ENCODE results near the gene METTL25. TPM values are rescaled to one million over a fixed set of nuclear protein-coding genes. Genes with fewer than 3 reads are reported as not detected.

Gene METTL25
- total RNA-seq, 2 experiments from 2014 or later = 8.0 to 12.5 TPM

DNA sequence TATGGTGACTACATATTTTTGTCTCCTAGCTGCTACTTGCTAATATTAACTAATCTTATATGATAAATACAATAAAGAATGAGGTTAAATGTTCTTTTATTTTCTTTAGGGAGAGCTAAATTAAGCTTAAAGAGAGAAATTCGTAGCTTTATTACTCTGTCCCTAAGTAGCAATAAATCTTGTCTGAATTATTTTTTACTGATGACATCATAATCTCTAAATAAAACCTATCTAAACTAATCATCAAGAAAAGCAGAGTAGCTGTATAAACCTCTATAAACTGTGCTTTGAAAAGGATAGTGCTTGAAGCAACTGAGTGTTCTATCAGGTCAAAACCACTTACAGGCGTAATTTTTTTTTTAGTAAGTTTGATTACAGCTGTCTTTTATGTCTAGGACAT lies 42.5 kb downstream of the METTL25 start:
- ChIA-PET CTCF (ENCODE audit: unreplicated experiment) (no interaction called here), POLR2A (interaction anchor here (0.7 kb wide), 1 partner anchor 85 kb away, joined by 3 read pairs; no protein-coding TSS in a partner anchor)
- Histone ChIP-seq H3K4me2 (ENCODE audit: low read length) (no peak overlapping the region), H3K9me2 (ENCODE audit: insufficient read depth, low read length) (no peaks in the 10 kb centered on the region), H3K4me1 (ENCODE audit: insufficient read depth, low read length, poor library complexity, severe bottlenecking) (no peaks in the 10 kb centered on the region), H3K79me2 (ENCODE audit: insufficient read depth, low read depth, low read length) (no peaks in the 10 kb centered on the region), H3K4me3 (ENCODE audit: low read depth, low read length, poor library complexity, severe bottlenecking) (no peak overlapping the region), H3K9me3 (ENCODE audit: low read length) (no peaks in the 10 kb centered on the region), H4K20me1 (ENCODE audit: insufficient read depth, low read length) (no peaks in the 10 kb centered on the region), H3K27ac (ENCODE audit: low read depth, low read length, poor library complexity, severe bottlenecking) (no peak overlapping the region), H3K36me3 (ENCODE audit: insufficient read depth, low read length) (peaks cover 7% of the 10 kb centered on the region; the same call in 1 of the 2 replicates), H2AFZ (ENCODE audit: low read length) (no peak overlapping the region)
- TF ChIP-seq EZH2phosphoT487 (IDR thresholded peaks at IDR 0.05; ENCODE audit: borderline replicate concordance, low read depth, low read length) = no peak
- no peak for TF ChIP-seq CTCF (conservative IDR thresholded peaks at IDR 0.05; ENCODE audit: low read length)
- no TSS peak for BruUV-seq (replicated peaks)
- intact Hi-C loops (cut with micrococcal nuclease; ENCODE audit: unreplicated experiment) = no loop called here
- DNase-seq (ENCODE audit: low spot score) = no peak

- intact Hi-C loops (cut with micrococcal nuclease; ENCODE audit: unreplicated experiment) = no loop called here
- no peaks in the 10 kb centered on the region for H3K9me3 ChIP-seq (ENCODE audit: low read length)
- no peak overlapping the region for H3K4me3 ChIP-seq (ENCODE audit: low read depth, low read length, poor library complexity, severe bottlenecking)
- no peaks in the 10 kb centered on the region for H3K9me2 ChIP-seq (ENCODE audit: insufficient read depth, low read length)
- H3K4me1 ChIP-seq (ENCODE audit: insufficient read depth, low read length, poor library complexity, severe bottlenecking) = no peaks in the 10 kb centered on the region
- no peak overlapping the region for H3K4me2 ChIP-seq (ENCODE audit: low read length)
- no peaks in the 10 kb centered on the region for H3K79me2 ChIP-seq (ENCODE audit: insufficient read depth, low read depth, low read length)
- no peak overlapping the region for H3K27ac ChIP-seq (ENCODE audit: low read depth, low read length, poor library complexity, severe bottlenecking)
- BruUV-seq (replicated peaks) = no TSS peak
- H2AFZ ChIP-seq (ENCODE audit: low read length) = no peak overlapping the region
- CTCF ChIA-PET (ENCODE audit: unreplicated experiment) = no interaction called here
- TF ChIP-seq CTCF (conservative IDR thresholded peaks at IDR 0.05; ENCODE audit: low read length) (no peak), EZH2phosphoT487 (IDR thresholded peaks at IDR 0.05; ENCODE audit: borderline replicate concordance, low read depth, low read length) (no peak)
- no peaks in the 10 kb centered on the region for H3K36me3 ChIP-seq (ENCODE audit: insufficient read depth, low read length)
- no peaks in the 10 kb centered on the region for H4K20me1 ChIP-seq (ENCODE audit: insufficient read depth, low read length)
- POLR2A ChIA-PET = interaction anchor here (0.7 kb wide), 1 partner anchor 301 kb away, joined by 3 read pairs; no protein-coding TSS in a partner anchor
- DNase-seq (ENCODE audit: low spot score) = no peak
These were observed 48.3 kb downstream of the METTL25 start for GRCh38 chr12:82406651-82407050.

DNA sequence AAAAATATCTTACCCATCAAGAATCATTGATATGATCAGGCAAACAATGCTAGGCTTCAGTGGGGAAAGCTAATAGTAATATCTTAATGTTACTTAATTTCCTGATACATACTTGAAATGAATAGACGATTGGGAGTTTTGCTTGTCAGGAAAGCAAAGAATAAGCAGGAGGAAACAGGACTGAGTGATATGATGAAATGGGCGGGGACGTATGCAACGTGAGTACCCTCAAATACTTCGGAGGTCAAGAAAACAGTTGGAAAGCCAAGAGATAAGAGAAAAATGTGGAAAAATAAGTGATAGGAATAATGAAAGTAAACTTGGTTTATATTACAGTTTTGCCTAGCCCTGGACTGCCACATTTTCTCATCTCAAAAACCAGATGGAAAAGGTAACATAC lies 49.2 kb downstream of the METTL25 start:
- ChIA-PET CTCF (ENCODE audit: unreplicated experiment) (no interaction called here), POLR2A (no interaction called here)
- Histone ChIP-seq H3K36me3 (ENCODE audit: insufficient read depth, low read length) (no peaks in the 10 kb centered on the region), H3K79me2 (ENCODE audit: insufficient read depth, low read depth, low read length) (no peaks in the 10 kb centered on the region), H4K20me1 (ENCODE audit: insufficient read depth, low read length) (no peaks in the 10 kb centered on the region), H2AFZ (ENCODE audit: low read length) (no peak overlapping the region), H3K4me1 (ENCODE audit: insufficient read depth, low read length, poor library complexity, severe bottlenecking) (no peaks in the 10 kb centered on the region), H3K4me3 (ENCODE audit: low read depth, low read length, poor library complexity, severe bottlenecking) (no peak overlapping the region), H3K9me3 (ENCODE audit: low read length) (no peaks in the 10 kb centered on the region), H3K27ac (ENCODE audit: low read depth, low read length, poor library complexity, severe bottlenecking) (no peak overlapping the region), H3K9me2 (ENCODE audit: insufficient read depth, low read length) (no peaks in the 10 kb centered on the region), H3K4me2 (ENCODE audit: low read length) (no peak overlapping the region)
- no TSS peak for BruUV-seq (replicated peaks)
- no peak for TF ChIP-seq EZH2phosphoT487 (IDR thresholded peaks at IDR 0.05; ENCODE audit: borderline replicate concordance, low read depth, low read length)
- no peak for TF ChIP-seq CTCF (conservative IDR thresholded peaks at IDR 0.05; ENCODE audit: low read length)
- DNase-seq (ENCODE audit: low spot score) = no peak
- intact Hi-C loops (cut with micrococcal nuclease; ENCODE audit: unreplicated experiment) = no loop called here
